ENCODE data around the gene PRR13.

DNA sequence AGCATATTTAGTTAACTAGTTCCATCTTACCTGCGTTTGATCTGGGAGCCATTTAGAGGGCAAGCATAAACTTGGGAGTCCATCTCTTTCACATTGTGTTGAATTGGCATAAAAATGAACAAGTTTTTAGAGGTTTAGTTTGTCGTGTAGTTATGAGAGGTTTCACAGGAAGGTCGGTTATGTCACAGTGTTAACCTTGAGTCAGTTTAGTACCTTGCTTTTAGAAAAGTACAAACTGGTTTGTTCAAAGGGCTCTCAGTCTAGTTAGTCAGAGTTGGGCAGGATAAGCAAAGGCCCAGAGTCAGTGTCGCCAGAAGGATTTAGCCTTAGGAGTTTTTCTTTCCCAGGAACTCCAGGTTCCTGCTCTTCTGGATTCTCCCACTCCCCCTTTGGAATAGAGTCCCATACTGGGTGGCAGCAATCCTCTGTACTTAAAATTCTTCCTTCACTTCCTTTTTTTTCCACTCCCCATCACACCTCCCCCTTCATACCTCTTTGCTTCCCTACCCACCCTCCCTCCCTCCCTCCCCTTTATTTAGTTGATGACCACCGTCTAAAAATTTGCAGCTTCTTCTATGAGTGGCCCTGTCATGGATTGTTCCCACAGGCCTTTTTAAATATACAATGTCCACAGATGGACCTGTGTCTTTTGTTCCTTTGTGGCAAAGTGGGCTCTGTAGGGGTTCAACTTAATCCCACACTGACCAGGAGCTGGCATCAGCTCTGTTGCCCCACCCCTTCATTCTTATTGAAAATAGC, 22.4 kb downstream of the PRR13 start:
- TF ChIP-seq, protein P1, sequence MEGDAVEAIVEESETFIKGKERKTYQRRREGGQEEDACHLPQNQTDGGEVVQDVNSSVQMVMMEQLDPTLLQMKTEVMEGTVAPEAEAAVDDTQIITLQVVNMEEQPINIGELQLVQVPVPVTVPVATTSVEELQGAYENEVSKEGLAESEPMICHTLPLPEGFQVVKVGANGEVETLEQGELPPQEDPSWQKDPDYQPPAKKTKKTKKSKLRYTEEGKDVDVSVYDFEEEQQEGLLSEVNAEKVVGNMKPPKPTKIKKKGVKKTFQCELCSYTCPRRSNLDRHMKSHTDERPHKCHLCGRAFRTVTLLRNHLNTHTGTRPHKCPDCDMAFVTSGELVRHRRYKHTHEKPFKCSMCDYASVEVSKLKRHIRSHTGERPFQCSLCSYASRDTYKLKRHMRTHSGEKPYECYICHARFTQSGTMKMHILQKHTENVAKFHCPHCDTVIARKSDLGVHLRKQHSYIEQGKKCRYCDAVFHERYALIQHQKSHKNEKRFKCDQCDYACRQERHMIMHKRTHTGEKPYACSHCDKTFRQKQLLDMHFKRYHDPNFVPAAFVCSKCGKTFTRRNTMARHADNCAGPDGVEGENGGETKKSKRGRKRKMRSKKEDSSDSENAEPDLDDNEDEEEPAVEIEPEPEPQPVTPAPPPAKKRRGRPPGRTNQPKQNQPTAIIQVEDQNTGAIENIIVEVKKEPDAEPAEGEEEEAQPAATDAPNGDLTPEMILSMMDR (IDR thresholded peaks at IDR 0.05; ENCODE audit: insufficient read depth, low read depth, low read length), result no peak
- TF ChIP-seq EZH2 (IDR thresholded peaks at IDR 0.05; ENCODE audit: insufficient read depth, low read length), result no peak

All from astrocyte (in vitro differentiated cells and primary cell).